CMK (cell line): ENCODE measurements around the gene PTPRS.
A peak's percentile ranks its signal among the peaks of the same experiment; 100 is the strongest.
"Not testable (repeated sequence)": the region's sequence is repeated elsewhere in the genome, so short reads cannot be mapped to it uniquely, and the experiment has no call there.

Experiments
- DNase-seq: peaks from one replicate; pipeline ENCODE4 v3.0.0-alpha.2; 2010; ENCODE audit warnings: low read depth

PTPRS gene

DNA sequence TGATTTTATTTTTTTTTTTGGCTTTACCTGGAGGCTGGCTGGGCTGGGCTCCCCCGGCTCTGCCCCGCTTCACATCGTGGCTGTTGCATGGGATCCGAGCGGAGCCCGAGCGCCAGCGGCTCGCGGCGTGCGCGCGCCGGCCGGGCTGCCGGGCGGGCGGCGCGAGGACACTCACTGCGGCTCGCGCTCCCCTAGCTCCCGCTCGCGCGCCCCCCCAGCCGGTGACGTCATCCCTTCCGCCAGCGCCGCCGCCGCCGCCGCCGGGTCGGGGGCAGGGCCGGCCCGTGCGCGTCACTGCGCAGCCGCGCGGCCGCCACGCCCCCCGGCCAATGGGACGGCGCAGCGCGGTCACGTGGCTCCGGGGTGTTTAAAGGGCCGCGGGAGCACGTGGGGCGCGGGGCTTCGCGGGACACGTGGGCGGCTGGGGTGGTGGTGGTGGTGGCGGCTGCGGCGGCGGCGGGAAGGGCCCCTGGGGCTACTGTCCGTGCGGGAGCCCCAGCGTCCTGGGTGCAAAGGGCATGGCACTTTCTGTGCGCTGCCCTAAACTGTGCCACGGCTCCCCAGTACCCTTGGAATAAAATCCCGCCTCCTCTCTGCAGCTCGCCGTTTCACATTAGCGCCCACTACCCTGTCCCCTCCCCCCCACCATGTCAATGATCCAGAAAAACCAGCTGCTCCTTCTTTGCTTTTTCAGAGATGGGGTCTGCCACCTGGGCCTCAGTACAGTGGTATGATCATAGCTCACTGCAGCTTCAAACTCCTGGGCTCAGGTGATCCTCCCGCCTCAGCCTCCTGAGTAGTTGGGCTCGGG, at the start of gene PTPRS:
TSS of gene PTPRS (minus strand) at position 176 of the 811 bp plus-strand sequence. CDS start 54,672 bp downstream, outside the sequence.
- DNase-seq = peak; percentile 40

GRCh38 chr19:5389353-5389752, 48.7 kb upstream of the PTPRS start:
- DNase-seq = no peak

GRCh38 chr19:5387472-5387871, 46.9 kb upstream of the PTPRS start:
- no peak for DNase-seq

DNA sequence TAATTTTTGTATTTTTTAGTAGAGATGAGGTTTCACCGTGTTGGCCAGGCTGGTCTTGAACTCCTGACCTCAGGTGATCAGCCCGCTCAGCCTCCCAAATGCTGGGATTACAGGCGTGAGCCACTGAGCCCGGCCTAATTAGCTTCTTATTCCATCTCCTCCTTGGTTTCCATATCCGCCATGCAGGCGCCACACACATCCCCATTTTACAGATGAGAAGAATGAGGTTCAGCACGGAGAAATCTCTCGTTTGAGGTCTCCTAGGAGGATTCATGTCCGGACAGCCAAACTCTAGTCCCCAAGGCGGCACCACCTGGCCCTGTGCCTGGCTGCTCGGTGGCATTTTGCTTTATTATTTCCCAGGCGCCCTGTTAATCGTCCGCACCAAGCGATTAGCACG, 46.2 kb upstream of the PTPRS start:
- no peak for DNase-seq

DNA sequence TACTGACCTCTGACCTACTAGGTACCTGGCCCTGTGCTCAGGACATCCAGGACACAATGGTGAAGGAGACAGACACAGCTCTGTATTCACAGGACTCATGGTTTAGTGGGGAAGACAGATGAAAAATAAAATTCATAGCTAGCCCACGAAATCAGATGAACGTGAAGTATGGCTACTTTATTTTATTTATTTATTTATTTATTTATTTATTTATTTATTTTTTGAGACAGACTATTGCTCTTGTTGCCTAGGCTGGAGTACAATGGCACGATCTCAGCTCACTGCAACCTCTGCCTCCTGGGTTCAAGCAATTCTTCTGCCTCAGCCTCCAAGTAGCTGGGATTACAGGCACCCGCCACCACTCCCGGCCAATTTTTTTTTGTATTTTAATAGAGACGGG, 40.6 kb upstream of the PTPRS start:
- not testable (repeated sequence) for DNase-seq

DNA sequence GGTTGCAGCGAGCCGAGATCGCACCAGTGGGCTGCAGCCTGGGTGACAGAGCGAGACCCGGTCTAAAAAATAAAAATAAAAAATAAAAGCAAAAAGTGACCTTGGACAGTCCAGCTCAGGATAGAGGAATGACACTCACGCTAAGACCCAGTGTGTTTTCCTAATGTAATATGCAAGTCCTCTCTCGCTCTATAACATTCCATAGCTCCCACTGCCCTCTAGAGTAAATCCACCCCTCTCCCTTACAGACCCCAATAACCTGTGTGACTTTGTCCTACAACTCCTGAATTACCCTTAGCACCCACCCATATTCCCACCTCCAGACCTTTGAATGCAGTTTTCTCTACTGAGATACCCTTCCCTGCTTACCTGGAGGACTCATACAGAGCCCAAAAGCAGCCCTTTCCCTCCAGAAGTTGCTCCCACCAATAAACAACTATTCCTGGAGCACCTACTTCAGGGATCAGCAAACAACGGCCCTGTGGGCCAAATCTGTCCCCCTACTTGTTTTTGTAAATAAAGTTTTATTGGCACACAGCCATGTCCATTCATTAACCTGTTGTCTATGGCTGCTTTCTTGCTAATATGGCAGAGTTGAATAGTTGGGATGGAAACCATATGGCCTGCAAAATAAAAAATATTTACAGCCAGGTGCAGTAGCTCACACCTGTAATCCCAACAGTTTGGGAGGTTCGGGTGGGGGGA, 39.8 kb upstream of the PTPRS start:
- DNase-seq = no peak

DNA sequence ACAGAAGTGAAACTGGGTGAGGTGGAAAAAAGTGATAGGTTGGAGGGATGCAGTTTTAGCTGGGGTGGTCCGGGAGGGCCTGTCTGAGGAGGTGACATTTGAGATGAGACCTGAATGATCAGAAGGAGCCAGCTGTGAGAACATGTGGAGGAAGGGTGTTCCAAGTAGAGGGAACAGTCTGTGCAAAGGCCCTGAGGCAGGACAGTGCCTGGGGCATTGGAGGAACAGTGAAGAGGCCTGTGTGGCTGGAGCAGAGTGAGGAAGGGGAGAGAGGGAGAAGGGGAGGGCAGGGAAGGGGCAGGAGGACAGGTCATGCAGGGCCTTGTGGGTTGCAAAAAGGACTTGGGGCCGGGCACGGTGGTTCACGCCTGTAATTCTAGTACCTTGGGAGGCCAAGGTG, 36.3 kb upstream of the PTPRS start:
- DNase-seq = no peak

DNA sequence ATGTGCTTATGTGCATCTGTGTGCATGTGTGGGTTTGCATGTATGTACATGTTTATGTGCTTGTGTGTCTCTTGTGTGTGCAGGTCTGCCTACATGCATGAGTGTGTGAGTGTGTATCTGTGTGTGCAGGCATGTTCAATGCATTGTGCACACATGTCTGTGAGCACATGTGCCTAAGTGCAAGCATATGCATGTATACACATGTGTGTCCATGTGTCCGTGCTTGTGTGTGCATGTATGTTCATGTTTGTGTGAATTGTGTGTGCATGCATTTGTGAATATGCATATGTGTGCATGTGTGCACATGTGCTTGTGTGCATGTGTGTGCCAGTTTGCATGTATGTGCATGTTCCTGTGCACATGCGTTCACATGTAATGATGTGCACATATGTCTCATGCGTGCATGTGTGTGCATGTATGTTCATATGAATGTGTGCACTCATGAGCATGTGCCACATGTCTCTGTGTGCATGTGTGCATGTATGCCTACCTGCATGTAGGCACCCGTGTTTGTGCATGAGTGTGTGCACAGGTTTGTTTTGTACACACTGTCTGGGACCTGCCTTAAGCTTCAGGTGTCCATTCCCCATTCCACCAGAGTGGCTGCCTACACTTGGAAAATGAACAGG, 32.1 kb upstream of the PTPRS start:
- no peak for DNase-seq

DNA sequence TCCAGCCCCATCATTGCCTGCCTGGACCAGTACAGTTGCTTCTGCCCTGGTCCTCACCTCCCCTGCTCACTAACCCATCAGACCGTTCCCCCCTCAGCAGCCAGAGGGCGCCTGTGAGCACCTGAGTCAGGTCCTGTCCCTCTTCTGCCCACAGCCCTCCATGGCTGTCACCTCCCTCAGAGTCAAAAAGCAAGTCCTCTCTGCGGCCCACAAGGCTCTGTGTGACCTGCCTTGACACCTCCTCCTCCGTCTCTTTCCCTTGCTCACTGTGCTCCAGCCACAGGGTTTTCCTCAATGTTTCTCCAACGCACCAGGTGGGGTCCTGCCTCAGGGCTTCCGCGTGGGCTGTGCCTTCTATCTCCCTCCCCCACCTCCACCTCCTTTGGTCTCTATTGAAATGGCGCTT, 29.4 kb upstream of the PTPRS start:
- DNase-seq = no peak

GRCh38 chr19:5369304-5369703, 28.7 kb upstream of the PTPRS start:
- no peak for DNase-seq

GRCh38 chr19:5367530-5368133, 27.0 kb upstream of the PTPRS start:
- DNase-seq = no peak

- DNase-seq = no peak
Measured at GRCh38 chr19:5365905-5366304, 25.3 kb upstream of the PTPRS start.

DNA sequence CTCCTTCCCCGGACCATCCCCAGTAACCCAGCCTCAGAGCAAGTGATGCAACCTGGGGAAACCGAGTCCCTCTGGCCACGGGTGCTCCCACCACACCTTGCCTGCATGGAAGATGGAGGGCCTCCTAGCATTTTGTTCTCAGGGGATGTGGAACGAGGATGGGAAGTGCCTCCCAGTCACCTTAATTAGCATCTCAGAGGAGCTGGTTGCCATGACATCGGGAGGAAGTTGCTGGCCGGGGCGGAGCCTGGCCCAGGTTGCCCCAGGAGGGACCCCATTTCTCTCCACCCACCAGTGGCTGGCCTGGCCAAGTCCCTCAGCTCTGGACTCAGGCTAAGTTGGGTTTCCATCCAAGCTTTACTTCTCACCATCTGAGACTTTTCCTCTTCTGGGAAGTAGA, 24.1 kb upstream of the PTPRS start:
- no peak for DNase-seq

- DNase-seq = not testable (repeated sequence)
Measured at GRCh38 chr19:5361839-5362238, 21.2 kb upstream of the PTPRS start.

DNA sequence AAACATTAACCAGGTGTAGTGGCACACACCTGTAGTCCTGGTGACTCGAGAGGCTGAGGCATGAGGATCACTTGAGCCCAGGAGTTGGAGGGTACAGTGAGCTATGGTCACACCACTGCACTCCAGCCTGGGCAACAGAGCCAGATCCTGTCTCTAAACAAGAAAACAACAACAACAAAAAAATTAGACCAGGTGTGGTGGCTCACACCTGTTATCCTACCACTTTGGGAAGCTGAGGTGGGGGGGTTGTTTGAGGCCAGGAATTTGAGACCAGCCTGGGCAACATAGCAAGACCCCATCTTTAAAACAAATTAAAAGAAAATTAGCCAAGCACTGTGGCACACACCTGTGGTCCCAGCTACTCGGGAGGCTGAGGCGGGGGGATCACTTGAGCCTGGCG, 20.8 kb upstream of the PTPRS start:
- DNase-seq = no peak

- DNase-seq = no peak
Measured at GRCh38 chr19:5360003-5360780, 19.6 kb upstream of the PTPRS start.

- no peak for DNase-seq
Measured at GRCh38 chr19:5358173-5358800, 17.7 kb upstream of the PTPRS start.

DNA sequence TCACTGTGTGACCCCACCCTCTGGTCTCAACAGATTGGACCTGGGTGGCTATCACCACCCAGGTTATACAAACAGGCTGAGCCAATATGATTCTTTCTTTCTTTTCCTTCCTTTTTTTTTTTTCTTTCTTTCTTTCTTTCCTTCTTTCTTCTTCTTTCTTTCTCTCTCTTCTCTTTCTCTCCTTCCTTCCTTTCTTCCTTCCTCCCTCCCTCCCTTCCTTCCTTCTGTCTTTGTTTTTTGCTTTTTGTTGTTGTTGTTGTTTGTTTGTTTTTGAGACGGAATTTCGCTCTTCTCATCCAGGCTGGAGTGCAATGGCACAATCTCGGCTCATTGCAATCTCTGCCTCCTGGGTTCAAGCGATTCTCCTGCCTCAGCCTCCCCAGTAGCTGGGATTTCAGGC, 17.0 kb upstream of the PTPRS start:
- no peak for DNase-seq

DNA sequence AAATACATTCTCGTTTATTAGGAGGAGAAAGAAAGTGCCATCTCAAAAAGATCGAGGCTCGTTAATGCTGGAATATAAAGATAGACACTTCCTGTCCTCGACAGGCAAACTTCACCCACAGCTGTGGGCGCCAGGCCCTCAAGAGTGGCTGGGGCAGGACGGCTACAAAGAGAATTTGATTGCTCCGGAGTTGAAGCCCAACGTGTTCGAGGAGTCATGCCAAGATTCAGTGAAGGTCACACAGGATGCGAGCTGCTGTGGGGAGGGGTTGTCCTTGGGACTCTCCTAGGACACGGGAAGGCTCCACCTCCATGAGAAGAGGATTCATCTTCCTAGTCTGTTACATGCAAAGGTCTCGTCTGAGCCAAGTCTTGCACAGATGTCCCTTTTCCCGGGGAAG, 16.3 kb upstream of the PTPRS start:
- DNase-seq = no peak

DNA sequence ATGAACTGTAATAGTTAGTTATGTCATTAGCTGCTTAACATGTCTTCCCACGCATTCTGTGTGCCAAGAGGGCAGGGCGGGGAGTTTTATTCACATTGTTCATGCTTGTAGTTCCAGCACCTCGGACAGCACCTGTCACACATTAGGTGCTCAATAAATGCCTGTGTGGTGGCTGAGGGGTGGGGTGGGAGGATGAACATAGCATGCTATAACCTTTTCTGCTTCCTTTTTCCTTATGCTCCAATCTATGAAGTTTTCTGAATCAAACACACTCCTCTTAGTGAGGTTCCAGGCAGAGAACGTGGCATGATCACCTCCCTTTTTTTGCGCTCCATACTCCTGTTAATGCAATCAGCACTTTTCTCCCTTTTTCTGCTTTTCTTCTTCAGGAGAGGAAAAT, 15.8 kb upstream of the PTPRS start:
- DNase-seq = no peak

DNA sequence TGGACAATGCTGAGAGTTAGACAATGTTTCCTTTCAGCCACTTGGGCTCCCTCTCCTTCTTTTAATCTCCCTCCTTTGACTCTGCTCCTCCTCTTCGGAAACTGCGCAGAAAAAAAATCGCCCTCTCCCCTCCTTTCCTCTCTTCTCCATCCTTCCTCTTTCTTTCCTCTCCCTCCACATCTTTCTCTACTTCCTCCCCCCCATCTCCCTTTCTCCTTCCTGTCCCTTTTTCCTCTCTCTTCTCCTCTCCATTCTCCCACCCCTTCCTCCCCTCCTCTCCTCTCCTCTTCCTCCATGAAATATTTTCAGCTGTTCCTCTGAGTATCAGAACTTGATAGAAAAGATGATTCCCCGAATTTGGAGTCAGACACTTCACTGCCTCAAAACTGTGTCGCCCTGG, 15.1 kb upstream of the PTPRS start:
- no peak for DNase-seq
